ENCODE measurements around the gene TNFSF4.

TNFSF4 gene

GRCh38 chr1:173153503-173153902 lies 53.6 kb downstream of the TNFSF4 start:
- Mint-ChIP-seq H3K4me3 (no peak overlapping the region), H3K9me3 (peaks cover 6% of the 10 kb centered on the region), H3K27ac (no peak overlapping the region), H3K36me3 (peaks cover 5% of the 10 kb centered on the region), H3K4me1 (peaks cover 10% of the 10 kb centered on the region), H3K27me3 (no peaks in the 10 kb centered on the region)

GRCh38 chr1:173152598-173152997 lies 54.5 kb downstream of the TNFSF4 start:
- Mint-ChIP-seq H3K4me1 (peaks cover 10% of the 10 kb centered on the region), H3K27ac (no peak overlapping the region), H3K9me3 (peaks cover 6% of the 10 kb centered on the region), H3K4me3 (no peak overlapping the region), H3K36me3 (peaks cover 5% of the 10 kb centered on the region), H3K27me3 (no peaks in the 10 kb centered on the region)

GRCh38 chr1:173150795-173151194 lies 56.3 kb downstream of the TNFSF4 start:
- peaks cover 3% of the 10 kb centered on the region for H3K27me3 Mint-ChIP-seq
- no peak overlapping the region for H3K27ac Mint-ChIP-seq
- H3K9me3 Mint-ChIP-seq = peaks cover 17% of the 10 kb centered on the region
- H3K4me1 Mint-ChIP-seq = peaks cover 10% of the 10 kb centered on the region
- peaks cover 5% of the 10 kb centered on the region for H3K36me3 Mint-ChIP-seq
- H3K4me3 Mint-ChIP-seq = no peak overlapping the region

- H3K27ac Mint-ChIP-seq = no peak overlapping the region
- no peak overlapping the region for H3K4me3 Mint-ChIP-seq
- H3K9me3 Mint-ChIP-seq = peaks cover 26% of the 10 kb centered on the region
- H3K27me3 Mint-ChIP-seq = peaks cover 3% of the 10 kb centered on the region
- peaks cover 10% of the 10 kb centered on the region for H3K4me1 Mint-ChIP-seq
- H3K36me3 Mint-ChIP-seq = peaks cover 9% of the 10 kb centered on the region
Observed at GRCh38 chr1:173149887-173150286, 57.2 kb downstream of the TNFSF4 start.

GRCh38 chr1:173148971-173149370 lies 58.2 kb downstream of the TNFSF4 start:
- peaks cover 3% of the 10 kb centered on the region for H3K27me3 Mint-ChIP-seq
- H3K4me3 Mint-ChIP-seq = no peak overlapping the region
- no peak overlapping the region for H3K27ac Mint-ChIP-seq
- H3K36me3 Mint-ChIP-seq = peaks cover 11% of the 10 kb centered on the region
- H3K4me1 Mint-ChIP-seq = peaks cover 10% of the 10 kb centered on the region
- peaks cover 31% of the 10 kb centered on the region for H3K9me3 Mint-ChIP-seq

GRCh38 chr1:173148545-173148944 lies 58.6 kb downstream of the TNFSF4 start:
- Mint-ChIP-seq H3K4me3 (no peak overlapping the region), H3K27ac (no peak overlapping the region), H3K36me3 (peaks cover 11% of the 10 kb centered on the region), H3K27me3 (peaks cover 6% of the 10 kb centered on the region), H3K4me1 (peaks cover 8% of the 10 kb centered on the region), H3K9me3 (peaks cover 35% of the 10 kb centered on the region)

GRCh38 chr1:173140733-173141132 lies 66.4 kb downstream of the TNFSF4 start:
- Mint-ChIP-seq H3K27me3 (peaks cover 5% of the 10 kb centered on the region), H3K4me3 (no peak overlapping the region), H3K4me1 (no peaks in the 10 kb centered on the region), H3K9me3 (peaks cover 17% of the 10 kb centered on the region), H3K27ac (no peak overlapping the region), H3K36me3 (peaks cover 5% of the 10 kb centered on the region)

GRCh38 chr1:173139706-173140105 lies 67.4 kb downstream of the TNFSF4 start:
- H3K27me3 Mint-ChIP-seq = peaks cover 5% of the 10 kb centered on the region
- H3K27ac Mint-ChIP-seq = no peak overlapping the region
- H3K9me3 Mint-ChIP-seq = peaks cover 7% of the 10 kb centered on the region
- no peak overlapping the region for H3K4me3 Mint-ChIP-seq
- no peaks in the 10 kb centered on the region for H3K4me1 Mint-ChIP-seq
- H3K36me3 Mint-ChIP-seq = peaks cover under 1% of the 10 kb centered on the region

GRCh38 chr1:173137107-173137706 lies 69.9 kb downstream of the TNFSF4 start:
- peaks cover 3% of the 10 kb centered on the region for H3K27me3 Mint-ChIP-seq
- no peaks in the 10 kb centered on the region for H3K4me1 Mint-ChIP-seq
- no peak overlapping the region for H3K27ac Mint-ChIP-seq
- H3K9me3 Mint-ChIP-seq = no peaks in the 10 kb centered on the region
- no peak overlapping the region for H3K4me3 Mint-ChIP-seq
- no peaks in the 10 kb centered on the region for H3K36me3 Mint-ChIP-seq

- Mint-ChIP-seq H3K27ac (no peak overlapping the region), H3K36me3 (no peaks in the 10 kb centered on the region), H3K27me3 (peaks cover 3% of the 10 kb centered on the region), H3K4me1 (no peaks in the 10 kb centered on the region), H3K9me3 (no peaks in the 10 kb centered on the region), H3K4me3 (no peak overlapping the region)
Observed at GRCh38 chr1:173134800-173135199, 72.3 kb downstream of the TNFSF4 start.

- H3K36me3 Mint-ChIP-seq = no peaks in the 10 kb centered on the region
- no peak overlapping the region for H3K4me3 Mint-ChIP-seq
- peaks cover under 1% of the 10 kb centered on the region for H3K27me3 Mint-ChIP-seq
- no peaks in the 10 kb centered on the region for H3K4me1 Mint-ChIP-seq
- no peak overlapping the region for H3K27ac Mint-ChIP-seq
- H3K9me3 Mint-ChIP-seq = no peaks in the 10 kb centered on the region
Observed at GRCh38 chr1:173134029-173134428, 73.1 kb downstream of the TNFSF4 start.
